ENCODE data around the gene GATAD2B.

GRCh38 chr1:153929981-153930948, 7.5 kb upstream of the GATAD2B start:
- TF ChIP-seq TAF1 (IDR thresholded peaks at IDR 0.05; ENCODE audit: borderline replicate concordance, insufficient read depth, low read length) = no peak
- no peak for TF ChIP-seq SIN3A (IDR thresholded peaks at IDR 0.05; ENCODE audit: borderline replicate concordance, insufficient read depth, low read length)

All from PFSK-1 (cell line).